GM23338 (cell line): ENCODE data around the gene HTR1A. TPM values are rescaled to one million over a fixed set of nuclear protein-coding genes. Genes with fewer than 3 reads are reported as not detected.

ENCODE experiments used
- ATAC-seq: fragments of 200-7000 bp; cut with Tn5 transposase; 3 replicates; pipeline ENCODE4 v1.9.1; 2020
- DNase-seq: peaks from one replicate; pipeline ENCODE4 v3.0.0-alpha.2; 2015; ENCODE audit warnings: low spot score
- H2AFZ ChIP-seq: fragments of 200-600 bp; sonication (generic); 2 replicates; pipeline ENCODE4 v1.8.0; 2016; ENCODE audit warnings: antibody characterized with exemption, mild to moderate bottlenecking, moderate library complexity
- H3F3A ChIP-seq: fragments of 200-600 bp; sonication (generic); replicated peaks from 2 replicates; pipeline ENCODE4 v1.8.0; 2017; ENCODE audit warnings: antibody characterized with exemption, mixed run types, low read depth
- H3K27ac ChIP-seq: fragments of 200-600 bp; sonication (generic); 2 replicates; pipeline ENCODE4 v1.6.1; 2016; ENCODE audit warnings: low read depth
- H3K27me3 ChIP-seq: fragments of 200-600 bp; sonication (generic); 2 replicates; pipeline ENCODE4 v1.8.0; 2016; ENCODE audit warnings: mild to moderate bottlenecking, mixed run types, moderate library complexity; ENCODE audit not compliant: insufficient read depth
- H3K36me3 ChIP-seq: fragments of 200-600 bp; sonication (generic); 2 replicates; pipeline ENCODE4 v1.8.0; 2016; ENCODE audit warnings: mild to moderate bottlenecking; ENCODE audit not compliant: insufficient read depth
- H3K4me1 ChIP-seq: fragments of 200-600 bp; sonication (generic); 2 replicates; pipeline ENCODE4 v1.8.0; 2016; ENCODE audit warnings: mild to moderate bottlenecking, moderate library complexity; ENCODE audit not compliant: insufficient read depth
- H3K4me2 ChIP-seq: fragments of 200-600 bp; sonication (generic); 2 replicates; pipeline ENCODE4 v1.7.1; 2017; ENCODE audit warnings: mixed run types
- H3K4me3 ChIP-seq: fragments of 200-600 bp; sonication (generic); 2 replicates; pipeline ENCODE4 v1.6.1; 2016; ENCODE audit warnings: mixed run types
- H3K79me2 ChIP-seq: fragments of 200-600 bp; sonication (generic); replicated peaks from 2 replicates; pipeline ENCODE4 v1.8.0; 2017; ENCODE audit warnings: mild to moderate bottlenecking; ENCODE audit not compliant: insufficient read depth
- H3K9me2 ChIP-seq: fragments of 200-600 bp; sonication (generic); 2 replicates; pipeline ENCODE4 v1.8.0; 2017; ENCODE audit not compliant: insufficient read depth
- H4K20me1 ChIP-seq: fragments of 200-600 bp; sonication (generic); replicated peaks from 2 replicates; pipeline ENCODE4 v1.8.0; 2017; ENCODE audit warnings: mild to moderate bottlenecking; ENCODE audit not compliant: insufficient read depth
- H3K27ac Mint-ChIP-seq: 2 replicates; pipeline ENCODE4 v1.8.0; 2020; ENCODE audit warnings: inconsistent platforms, mild to moderate bottlenecking, moderate library complexity, mixed read lengths
- H3K27me3 Mint-ChIP-seq: 3 replicates; pipeline ENCODE4 v1.8.0; 2022; ENCODE audit warnings: low read depth, mild to moderate bottlenecking, moderate library complexity, mixed read lengths, inconsistent platforms; ENCODE audit not compliant: insufficient read depth, poor library complexity
- H3K36me3 Mint-ChIP-seq: 3 replicates; pipeline ENCODE4 v1.8.0; 2021; ENCODE audit warnings: low read depth, mild to moderate bottlenecking, inconsistent platforms, moderate library complexity, mixed read lengths
- H3K4me1 Mint-ChIP-seq: 3 replicates; pipeline ENCODE4 v1.8.0; 2020; ENCODE audit warnings: mild to moderate bottlenecking, inconsistent platforms, mixed read lengths
- H3K4me3 Mint-ChIP-seq: 3 replicates; pipeline ENCODE4 v1.8.0; 2021; ENCODE audit warnings: moderate library complexity, mild to moderate bottlenecking, inconsistent platforms, mixed read lengths
- H3K9me3 Mint-ChIP-seq: 3 replicates; pipeline ENCODE4 v1.8.0; 2020; ENCODE audit warnings: moderate library complexity, mild to moderate bottlenecking, inconsistent platforms, mixed read lengths
- CREB1 ChIP-seq: fragments of 250-450 bp; sonication (Bioruptor Pico); IDR thresholded peaks from 2 replicates; pipeline ENCODE4 v1.5.0; 2020; ENCODE audit warnings: low read depth, mild to moderate bottlenecking, moderate library complexity
- CTCF ChIP-seq, 2 experiments: fragments of 200-600 bp in 1 of 2; sonication (generic) in 1 of 2; conservative IDR thresholded peaks; 2 replicates each; pipeline versions ENCODE4 v1.5.1 to v1.6.1; 2016 to 2017; ENCODE audit warnings: antibody characterized with exemption in 2 of 2, low read depth in 2 of 2, mild to moderate bottlenecking in 2 of 2, moderate library complexity in 1 of 2
- ETS1 ChIP-seq: IDR thresholded peaks from 2 replicates; pipeline ENCODE4 v1.6.1; 2016; ENCODE audit warnings: antibody characterized with exemption
- EZH2 ChIP-seq: fragments of 200-600 bp; sonication (generic); IDR thresholded peaks from one replicate; pipeline ENCODE4 v1.8.0; 2017; ENCODE audit warnings: antibody characterized with exemption, mild to moderate bottlenecking, low read depth; ENCODE audit not compliant: unreplicated experiment
- EZH2phosphoT487 ChIP-seq: fragments of 200-600 bp; sonication (generic); IDR thresholded peaks from one replicate; pipeline ENCODE4 v1.8.1; 2018; ENCODE audit warnings: antibody characterized with exemption; ENCODE audit not compliant: unreplicated experiment
- JUNB ChIP-seq: IDR thresholded peaks from one replicate; pipeline ENCODE4 v1.6.1; 2016; ENCODE audit warnings: antibody characterized with exemption; ENCODE audit not compliant: unreplicated experiment
- NANOG ChIP-seq: IDR thresholded peaks from 2 replicates; pipeline ENCODE4 v1.6.1; 2016; ENCODE audit warnings: antibody characterized with exemption, borderline replicate concordance
- POLR2AphosphoS5 ChIP-seq: IDR thresholded peaks from 2 replicates; pipeline ENCODE4 v1.6.1; 2016; ENCODE audit warnings: antibody characterized with exemption, low read depth
- REST ChIP-seq: IDR thresholded peaks from one replicate; pipeline ENCODE4 v1.6.1; 2018; ENCODE audit warnings: antibody characterized with exemption; ENCODE audit not compliant: unreplicated experiment
- STAT1 ChIP-seq: IDR thresholded peaks from one replicate; pipeline ENCODE4 v1.6.1; 2016; ENCODE audit warnings: antibody characterized with exemption; ENCODE audit not compliant: unreplicated experiment
- ZNF114 ChIP-seq: fragments of 250-450 bp; sonication (Bioruptor Pico); IDR thresholded peaks from 2 replicates; pipeline ENCODE4 v1.5.0; 2020; ENCODE audit warnings: mild to moderate bottlenecking, moderate library complexity
- ZNF331 ChIP-seq: fragments of 250-450 bp; sonication (Bioruptor Pico); IDR thresholded peaks from 2 replicates; pipeline ENCODE4 v1.5.0; 2020; ENCODE audit warnings: low read depth, mild to moderate bottlenecking, moderate library complexity
- polyA plus RNA-seq: library from polyadenylated mRNA; unstranded; fragments of >200 nt; fragmentation: Nextera tagmentation; extraction: Ambion mirVana; gene quantifications from 2 replicates; pipeline ENCODE4 v1.2.1, GENCODE V29; 2016
- total RNA-seq: library from RNA; depleted of rRNA; stranded (reverse); fragments of >200 nt; shearing (Covaris generic); gene quantifications from 2 replicates; pipeline ENCODE4 v1.2.3, GENCODE V29; 2014

HTR1A gene
- total and polyA plus RNA-seq, 2 experiments from 2014 or later, result 1.1 to 2.3 TPM

GRCh38 chr5:63928451-63928850 is 33.8 kb downstream of the HTR1A start:
- Histone ChIP-seq H3K27ac (no peak overlapping the region), H2AFZ (no peak overlapping the region), H3K9me2 (no peaks in the 10 kb centered on the region), H4K20me1 (no peaks in the 10 kb centered on the region), H3K4me2 (no peak overlapping the region), H3F3A (no peaks in the 10 kb centered on the region), H3K36me3 (no peaks in the 10 kb centered on the region), H3K4me1 (peaks cover 23% of the 10 kb centered on the region), H3K27me3 (no peaks in the 10 kb centered on the region), H3K4me3 (no peak overlapping the region), H3K79me2 (no peaks in the 10 kb centered on the region)
- Mint-ChIP-seq H3K27ac (no peak overlapping the region), H3K4me1 (peaks cover 19% of the 10 kb centered on the region), H3K9me3 (peaks cover 2% of the 10 kb centered on the region; the same call in 1 of the 3 replicates), H3K36me3 (peaks cover 4% of the 10 kb centered on the region; the same call in 1 of the 3 replicates), H3K4me3 (no peak overlapping the region), H3K27me3 (peaks cover 3% of the 10 kb centered on the region)
- ATAC-seq (no peak), DNase-seq (no peak)
- TF ChIP-seq CREB1 (no peak), EZH2 (no peak), POLR2AphosphoS5 (no peak)

GRCh38 chr5:63923914-63924313 is 38.3 kb downstream of the HTR1A start:
- Mint-ChIP-seq H3K27ac (no peak overlapping the region), H3K9me3 (no peaks in the 10 kb centered on the region), H3K36me3 (no peaks in the 10 kb centered on the region), H3K4me3 (no peak overlapping the region), H3K4me1 (peaks cover 23% of the 10 kb centered on the region), H3K27me3 (no peaks in the 10 kb centered on the region)
- H3K4me2 ChIP-seq, result no peak overlapping the region
- no peaks in the 10 kb centered on the region for H3K27me3 ChIP-seq
- no peak overlapping the region for H3K4me3 ChIP-seq
- no peak for ATAC-seq
- TF ChIP-seq ZNF331, result no peak
- TF ChIP-seq CREB1, result no peak
- TF ChIP-seq ZNF114 (CRISPR knock-in tag), result no peak
- TF ChIP-seq NANOG, result no peak
- DNase-seq, result no peak
- no peaks in the 10 kb centered on the region for H4K20me1 ChIP-seq
- H3F3A ChIP-seq, result no peaks in the 10 kb centered on the region
- H3K4me1 ChIP-seq, result peaks cover 23% of the 10 kb centered on the region
- H3K9me2 ChIP-seq, result peaks cover 3% of the 10 kb centered on the region; the same call in 1 of the 2 replicates
- no peak overlapping the region for H2AFZ ChIP-seq
- no peaks in the 10 kb centered on the region for H3K36me3 ChIP-seq
- no peak overlapping the region for H3K27ac ChIP-seq
- no peaks in the 10 kb centered on the region for H3K79me2 ChIP-seq

- Histone ChIP-seq H3K9me2 (peaks cover 7% of the 10 kb centered on the region; the same call in 1 of the 2 replicates), H3K27ac (no peak overlapping the region), H3K4me2 (peak overlapping the region; percentile 45; the same call in 1 of the 2 replicates), H3F3A (no peaks in the 10 kb centered on the region), H3K4me3 (no peak overlapping the region), H3K36me3 (no peaks in the 10 kb centered on the region), H2AFZ (0 out of 2 replicates have a peak overlapping the region, but pooled peaks have one; percentile 45), H4K20me1 (no peaks in the 10 kb centered on the region), H3K79me2 (no peaks in the 10 kb centered on the region), H3K27me3 (no peaks in the 10 kb centered on the region), H3K4me1 (peaks cover 9% of the 10 kb centered on the region)
- Mint-ChIP-seq H3K9me3 (no peaks in the 10 kb centered on the region), H3K27me3 (no peaks in the 10 kb centered on the region), H3K27ac (peak overlapping the region; percentile 36; the same call in 1 of the 2 replicates), H3K4me3 (no peak overlapping the region), H3K4me1 (peaks cover 14% of the 10 kb centered on the region), H3K36me3 (no peaks in the 10 kb centered on the region)
- ATAC-seq (no peak; the same call in 2 of the 3 replicates), DNase-seq (no peak)
- TF ChIP-seq EZH2 (no peak), REST (no peak), CTCF (conservative IDR thresholded peaks at IDR 0.05; ENCODE audit: low read depth in 2 of 2) (no peak), POLR2AphosphoS5 (no peak), CREB1 (no peak), EZH2phosphoT487 (no peak), ETS1 (no peak), JUNB (no peak), STAT1 (no peak)
Measured at GRCh38 chr5:63919763-63920478, 42.3 kb downstream of the HTR1A start.
